ENCODE data around the gene KRT35. TPM values are rescaled to one million over a fixed set of nuclear protein-coding genes. Genes with fewer than 3 reads are reported as not detected.

KRT35 gene
- total RNA-seq, 1 experiment from 2014 or later: not detected

GRCh38 chr17:41480581-41480980, 370 bp downstream of the KRT35 start:
- ChIA-PET RAD21 (ENCODE audit: low non-redundant PET in 1 of 2, low total read pairs in 2 of 2, uncharacterized antibody in 2 of 2, unreplicated experiment in 2 of 2) (no interaction called here), CTCF (interaction anchor here (1.1 kb wide), 1 partner anchor 15 kb away, joined by 3 read pairs; no protein-coding TSS in a partner anchor), POLR2A (no interaction called here)
- Histone ChIP-seq H3K36me3 (ENCODE audit: control insufficient read depth in 1 of 2, insufficient read depth in 2 of 2, low read length in 2 of 2) (no peaks in the 10 kb centered on the region), H3K9ac (ENCODE audit: low read length) (no peak overlapping the region), H3K4me2 (ENCODE audit: low read length) (no peak overlapping the region), H3K27ac (ENCODE audit: low read depth, low read length) (no peak overlapping the region), H4K20me1 (ENCODE audit: insufficient read depth) (no peaks in the 10 kb centered on the region), H3K27me3 (ENCODE audit: insufficient read depth, low read length) (no peaks in the 10 kb centered on the region), H3K4me1 (ENCODE audit: control insufficient read depth in 1 of 2, insufficient read depth in 2 of 2, low read length in 2 of 2) (no peaks in the 10 kb centered on the region; a peak in 1 of 4 replicates), H3K9me3 (ENCODE audit: control insufficient read depth in 1 of 2, insufficient read depth in 1 of 2, low read depth in 1 of 2, low read length in 2 of 2) (no peaks in the 10 kb centered on the region), H2AFZ (ENCODE audit: low read depth, low read length, poor library complexity, severe bottlenecking) (no peak overlapping the region), H3K9me2 (ENCODE audit: insufficient read depth) (no peaks in the 10 kb centered on the region), H3K79me2 (ENCODE audit: insufficient read depth, low read length) (no peaks in the 10 kb centered on the region), H3K4me3 (replicated peaks in 1 of 2; ENCODE audit: low read depth in 1 of 2, low read length in 2 of 2) (no peak overlapping the region)
- BruUV-seq (replicated peaks): no TSS peak
- no peak for ATAC-seq
- TF ChIP-seq ZFX (IDR thresholded peaks at IDR 0.05): no peak
- DNase-seq (ENCODE audit: low read depth, low spot score): no peak
- intact Hi-C loops (cut with micrococcal nuclease): no loop called here

- Histone ChIP-seq H3K4me3 (replicated peaks in 1 of 2; ENCODE audit: low read depth in 1 of 2, low read length in 2 of 2) (no peak overlapping the region), H4K20me1 (ENCODE audit: insufficient read depth) (no peaks in the 10 kb centered on the region), H3K4me2 (ENCODE audit: low read length) (no peak overlapping the region), H3K9ac (ENCODE audit: low read length) (no peak overlapping the region), H3K9me2 (ENCODE audit: insufficient read depth) (no peaks in the 10 kb centered on the region), H3K27ac (ENCODE audit: low read depth, low read length) (no peak overlapping the region), H3K4me1 (ENCODE audit: control insufficient read depth in 1 of 2, insufficient read depth in 2 of 2, low read length in 2 of 2) (no peaks in the 10 kb centered on the region; a peak in 1 of 4 replicates), H3K36me3 (ENCODE audit: control insufficient read depth in 1 of 2, insufficient read depth in 2 of 2, low read length in 2 of 2) (no peaks in the 10 kb centered on the region), H3K9me3 (ENCODE audit: control insufficient read depth in 1 of 2, insufficient read depth in 1 of 2, low read depth in 1 of 2, low read length in 2 of 2) (no peaks in the 10 kb centered on the region), H3K79me2 (ENCODE audit: insufficient read depth, low read length) (no peaks in the 10 kb centered on the region), H2AFZ (ENCODE audit: low read depth, low read length, poor library complexity, severe bottlenecking) (no peak overlapping the region), H3K27me3 (ENCODE audit: insufficient read depth, low read length) (no peaks in the 10 kb centered on the region)
- ChIA-PET CTCF (interaction anchor here (1.1 kb wide), 1 partner anchor 15 kb away, joined by 3 read pairs; no protein-coding TSS in a partner anchor), RAD21 (ENCODE audit: low non-redundant PET in 1 of 2, low total read pairs in 2 of 2, uncharacterized antibody in 2 of 2, unreplicated experiment in 2 of 2) (no interaction called here), POLR2A (no interaction called here)
- TF ChIP-seq TCF7L2 (IDR thresholded peaks at IDR 0.05; ENCODE audit: borderline replicate concordance, extremely low read depth, insufficient read depth, insufficient read length) (no peak), POLR2AphosphoS5 (IDR thresholded peaks at IDR 0.05; ENCODE audit: low read depth, low read length) (no peak), MAX (IDR thresholded peaks at IDR 0.05) (no peak), ATF3 (IDR thresholded peaks at IDR 0.05) (no peak), CEBPB (IDR thresholded peaks at IDR 0.05; ENCODE audit: low read depth) (no peak), EZH2 (IDR thresholded peaks at IDR 0.05) (no peak), JUND (IDR thresholded peaks at IDR 0.05) (no peak), SIN3A (IDR thresholded peaks at IDR 0.05; ENCODE audit: low read depth) (no peak), ZNF274 (IDR thresholded peaks at IDR 0.05; ENCODE audit: low read depth, low read length) (no peak), ELF1 (IDR thresholded peaks at IDR 0.05; ENCODE audit: borderline replicate concordance, low read depth) (no peak), REST (IDR thresholded peaks at IDR 0.05; ENCODE audit: low read depth) (no peak), ZFX (IDR thresholded peaks at IDR 0.05) (no peak), RAD21 (IDR thresholded peaks at IDR 0.05; ENCODE audit: low read depth) (no peak), FOSL1 (IDR thresholded peaks at IDR 0.05; ENCODE audit: low read depth) (no peak), YY1 (IDR thresholded peaks at IDR 0.05; ENCODE audit: extremely low read depth, insufficient replicate concordance, low read depth, low read length) (no peak), POLR2A (IDR thresholded peaks at IDR 0.05; ENCODE audit: borderline replicate concordance, extremely low read depth, insufficient read depth, insufficient read length) (no peak), EGR1 (IDR thresholded peaks at IDR 0.05; ENCODE audit: low read depth) (no peak), EZH2phosphoT487 (IDR thresholded peaks at IDR 0.05; ENCODE audit: borderline replicate concordance) (no peak)
- ATAC-seq: no peak
- intact Hi-C loops (cut with micrococcal nuclease): no loop called here
- no peak for DNase-seq (ENCODE audit: low read depth, low spot score)
- BruUV-seq (replicated peaks): no TSS peak
Observed at GRCh38 chr17:41480136-41480535, 815 bp downstream of the KRT35 start.

Data from HCT116 (cell line).